Adrenal gland (tissue), 12 donors: ENCODE results near the gene ATP6V0B. TPM values are rescaled to one million over a fixed set of nuclear protein-coding genes. Genes with fewer than 3 reads are reported as not detected.
A peak's percentile ranks its signal among the peaks of the same experiment; 100 is the strongest.

Source experiments
- DNase-seq, 7 donors: peaks; one replicate each; pipeline ENCODE4 v3.0.0-alpha.2; 2019 to 2020
- H3K27ac ChIP-seq, 5 donors: fragments of 200-600 bp; sonication (generic) in 4 of 5; 1 replicate in 3 of 5; 2 replicates in 2 of 5; pipeline versions ENCODE4 v1.5.1 to v1.8.0; 2016 to 2020; ENCODE audit warnings: mild to moderate bottlenecking in 1 of 5
- H3K27me3 ChIP-seq: fragments of 200-600 bp; 2 replicates; pipeline ENCODE4 v1.8.0; 2021
- H3K36me3 ChIP-seq, 2 donors: fragments of 200-600 bp; replicated peaks in 1 of 2; 1 replicate in 1 of 2; 2 replicates in 1 of 2; pipeline versions ENCODE4 v1.5.1 to v1.8.0; 2018 to 2022
- H3K4me1 ChIP-seq, 2 donors: fragments of 200-600 bp; replicated peaks in 1 of 2; 1 replicate in 1 of 2; 2 replicates in 1 of 2; pipeline versions ENCODE4 v1.5.1 to v1.8.0; 2018 to 2021
- H3K4me3 ChIP-seq, 4 donors: fragments of 200-600 bp; sonication (generic) in 3 of 4; one replicate each; pipeline ENCODE4 v1.5.1; 2016 to 2018
- H3K9me3 ChIP-seq, 3 donors: fragments of 200-600 bp; sonication (generic) in 1 of 3; replicated peaks in 1 of 3; 1 replicate in 2 of 3; 2 replicates in 1 of 3; pipeline versions ENCODE4 v1.5.1 to v1.8.0; 2016 to 2021
- POLR2A ChIP-seq, 2 donors: fragments of 450-650 bp; IDR thresholded peaks; one replicate each; pipeline ENCODE4 v1.6.1; 2017; ENCODE audit warnings: antibody characterized with exemption in 2 of 2, mild to moderate bottlenecking in 2 of 2, moderate library complexity in 1 of 2
- WGBS, 4 donors: extraction: QIAGEN DNeasy Blood & Tissue Kit in 2 of 4; methylation state at CpG; one replicate each; pipeline versions ENCODE4 v1.1.5 to v1.1.7; 2013 to 2017; 5-methylcytosine and 5-hydroxymethylcytosine counted together
- intact Hi-C, 2 donors: fragments of 100-400 bp; cut with DNase I; formaldehyde crosslinking; loops; one replicate each; pipeline versions ENCODE4 v1.14.1 to v1.15.0; 2022 to 2023
- polyA plus RNA-seq, 3 donors: library from polyadenylated mRNA; stranded (reverse); fragments of 200-250 nt in 2 of 3; fragments of 350-450 nt in 1 of 3; fragmentation: Illumina TruSeq in 1 of 3; extraction: RNeasy Lipid Tissue Mini Kit (QIAGEN cat#74804) in 1 of 3; gene quantifications; one replicate each; pipeline ENCODE4 v1.2.3, GENCODE V29; 2013 to 2014
- total RNA-seq, 9 donors: library from RNA; depleted of rRNA in 4 of 9; stranded (reverse); fragments of >200 nt in 4 of 9; fragments of 120-200 nt in 1 of 9; fragmentation: NEBNext Ultra II Directional in 1 of 9; extraction: Animal tissue kit (Norgen Biotek cat#: 25700) in 1 of 9; gene quantifications; one replicate each; pipeline versions ENCODE4 v1.1.0 to v1.2.4, GENCODE V29; 2013 to 2023
- TF ChIP-seq, protein P1 (sequence below), 6 experiments: fragments of 450-650 bp in 4 of 6; fragments of 200-600 bp in 2 of 6; sonication (generic) in 1 of 6; IDR thresholded peaks; 1 replicate in 5 of 6; 2 replicates in 1 of 6; pipeline versions ENCODE4 v1.5.1 to v1.8.0; 2016 to 2021; ENCODE audit warnings: antibody characterized with exemption in 6 of 6, mild to moderate bottlenecking in 2 of 6, moderate library complexity in 1 of 6
- donor health status: healthy with polysubstance abuse.
- donor health status: Bipolar disorder and iron deficiency.
- donor health status: DM: yes; HTN: yes; CAD: no.
- donor health status: DM: no; HTN: no; CAD: no.
- donor health status: DM: no; HTN: no; CAD: no.
- donor health status: DM: yes; HTN: yes; CAD: no.

ATP6V0B gene
- total and polyA plus RNA-seq, 12 donors, result 141 to 432 (median 216) TPM

DNA sequence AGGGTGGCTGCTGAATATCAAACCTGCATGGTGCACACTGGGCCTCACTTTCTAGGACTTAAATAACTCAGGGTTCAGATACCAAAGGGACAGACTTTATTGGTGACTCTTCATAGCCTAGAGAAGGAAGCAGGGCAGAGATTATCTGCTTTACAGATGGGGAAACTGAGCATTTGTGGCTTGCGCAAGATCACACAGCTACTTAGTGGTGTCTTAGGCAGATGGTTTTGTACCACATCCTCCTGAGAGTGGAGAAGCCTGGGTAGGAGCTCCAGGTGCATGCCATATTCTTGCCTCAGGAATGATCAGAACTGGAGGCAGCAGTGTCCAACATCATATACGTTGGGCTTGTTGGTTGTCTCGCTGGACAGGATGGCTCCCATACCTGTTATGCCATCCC is 11.8 kb upstream of the ATP6V0B start:
- TF ChIP-seq POLR2A (IDR thresholded peaks at IDR 0.05), result no peak
- TF ChIP-seq, protein P1, sequence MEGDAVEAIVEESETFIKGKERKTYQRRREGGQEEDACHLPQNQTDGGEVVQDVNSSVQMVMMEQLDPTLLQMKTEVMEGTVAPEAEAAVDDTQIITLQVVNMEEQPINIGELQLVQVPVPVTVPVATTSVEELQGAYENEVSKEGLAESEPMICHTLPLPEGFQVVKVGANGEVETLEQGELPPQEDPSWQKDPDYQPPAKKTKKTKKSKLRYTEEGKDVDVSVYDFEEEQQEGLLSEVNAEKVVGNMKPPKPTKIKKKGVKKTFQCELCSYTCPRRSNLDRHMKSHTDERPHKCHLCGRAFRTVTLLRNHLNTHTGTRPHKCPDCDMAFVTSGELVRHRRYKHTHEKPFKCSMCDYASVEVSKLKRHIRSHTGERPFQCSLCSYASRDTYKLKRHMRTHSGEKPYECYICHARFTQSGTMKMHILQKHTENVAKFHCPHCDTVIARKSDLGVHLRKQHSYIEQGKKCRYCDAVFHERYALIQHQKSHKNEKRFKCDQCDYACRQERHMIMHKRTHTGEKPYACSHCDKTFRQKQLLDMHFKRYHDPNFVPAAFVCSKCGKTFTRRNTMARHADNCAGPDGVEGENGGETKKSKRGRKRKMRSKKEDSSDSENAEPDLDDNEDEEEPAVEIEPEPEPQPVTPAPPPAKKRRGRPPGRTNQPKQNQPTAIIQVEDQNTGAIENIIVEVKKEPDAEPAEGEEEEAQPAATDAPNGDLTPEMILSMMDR (IDR thresholded peaks at IDR 0.05), result no peak
- no peak for DNase-seq
- no peaks in the 10 kb centered on the region for H3K9me3 ChIP-seq
- intact Hi-C loops, result no loop called here
- WGBS, 4 donors, result 89 to 100% (median 90%) methylated on average over 3 of the region's 3 CpGs
- no peaks in the 10 kb centered on the region for H3K27me3 ChIP-seq
- no peak overlapping the region for H3K27ac ChIP-seq
- no peaks in the 10 kb centered on the region for H3K4me1 ChIP-seq
- H3K36me3 ChIP-seq, result peaks cover 0 to 53% of the 10 kb centered on the region in 2 donors
- H3K4me3 ChIP-seq, result no peak overlapping the region

DNA sequence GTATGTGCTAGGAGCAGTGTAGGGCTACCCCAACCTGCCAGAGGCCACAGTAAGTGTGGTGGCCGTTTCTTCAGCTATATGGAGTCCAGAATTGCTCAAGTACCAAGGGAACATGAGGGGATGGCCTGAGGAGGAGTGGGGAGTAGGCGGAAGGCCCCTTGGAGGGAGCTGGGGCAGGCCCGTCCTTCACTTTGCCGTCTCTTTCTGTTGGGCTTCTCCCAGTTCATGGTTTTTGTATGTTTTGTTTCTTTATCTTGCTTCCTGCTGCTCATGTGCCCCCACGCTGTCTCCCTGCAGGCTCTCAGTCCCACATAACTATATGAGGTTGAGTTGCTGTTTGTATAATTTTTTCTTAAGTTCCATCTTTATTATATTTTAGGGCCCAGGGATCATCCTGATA is 10.9 kb upstream of the ATP6V0B start:
- H3K4me3 ChIP-seq, result no peak overlapping the region
- peaks cover 0 to 44% of the 10 kb centered on the region in 2 donors for H3K36me3 ChIP-seq
- TF ChIP-seq POLR2A (IDR thresholded peaks at IDR 0.05), result no peak
- TF ChIP-seq, protein P1 (IDR thresholded peaks at IDR 0.05), result no peak
- no peaks in the 10 kb centered on the region for H3K4me1 ChIP-seq
- H3K9me3 ChIP-seq, result no peaks in the 10 kb centered on the region
- intact Hi-C loops, result no loop called here
- no peak overlapping the region for H3K27ac ChIP-seq
- no peaks in the 10 kb centered on the region for H3K27me3 ChIP-seq
- WGBS, 4 donors, result 76 to 88% (median 79%) methylated on average over 4 to 5 of the region's 5 CpGs
- no peak for DNase-seq

DNA sequence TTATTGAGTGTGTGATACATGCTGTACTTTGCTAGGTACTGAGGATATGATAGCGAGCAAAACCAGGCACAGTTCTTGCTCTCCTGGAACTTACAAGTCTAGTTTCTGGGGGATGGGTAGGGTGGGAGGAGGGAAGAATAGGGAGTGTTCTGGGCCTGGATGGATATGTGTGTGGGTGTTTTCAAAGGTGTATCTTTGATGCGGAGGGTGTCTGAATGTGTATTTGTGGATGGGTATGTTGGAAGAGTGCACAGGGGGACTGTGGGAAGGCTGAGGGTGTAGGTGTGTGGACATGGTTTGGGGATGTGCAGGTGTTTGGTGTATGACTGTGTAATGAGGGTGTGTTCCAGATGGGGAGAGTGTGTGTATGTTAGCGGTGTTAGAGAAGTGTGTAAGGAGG is 9.4 kb upstream of the ATP6V0B start:
- no peak overlapping the region for H3K4me3 ChIP-seq
- no peak for DNase-seq
- H3K36me3 ChIP-seq, result peaks cover 0 to 31% of the 10 kb centered on the region in 2 donors
- H3K27ac ChIP-seq, result no peak overlapping the region
- no peak for TF ChIP-seq POLR2A (IDR thresholded peaks at IDR 0.05)
- TF ChIP-seq, protein P1 (IDR thresholded peaks at IDR 0.05), result no peak
- 89 to 98% (median 93%) methylated on average over 3 of the region's 3 CpGs for WGBS, 4 donors
- no peaks in the 10 kb centered on the region for H3K27me3 ChIP-seq
- H3K9me3 ChIP-seq, result no peaks in the 10 kb centered on the region
- intact Hi-C loops, result no loop called here
- peaks cover 2% of the 10 kb centered on the region in 2 donors for H3K4me1 ChIP-seq

DNA sequence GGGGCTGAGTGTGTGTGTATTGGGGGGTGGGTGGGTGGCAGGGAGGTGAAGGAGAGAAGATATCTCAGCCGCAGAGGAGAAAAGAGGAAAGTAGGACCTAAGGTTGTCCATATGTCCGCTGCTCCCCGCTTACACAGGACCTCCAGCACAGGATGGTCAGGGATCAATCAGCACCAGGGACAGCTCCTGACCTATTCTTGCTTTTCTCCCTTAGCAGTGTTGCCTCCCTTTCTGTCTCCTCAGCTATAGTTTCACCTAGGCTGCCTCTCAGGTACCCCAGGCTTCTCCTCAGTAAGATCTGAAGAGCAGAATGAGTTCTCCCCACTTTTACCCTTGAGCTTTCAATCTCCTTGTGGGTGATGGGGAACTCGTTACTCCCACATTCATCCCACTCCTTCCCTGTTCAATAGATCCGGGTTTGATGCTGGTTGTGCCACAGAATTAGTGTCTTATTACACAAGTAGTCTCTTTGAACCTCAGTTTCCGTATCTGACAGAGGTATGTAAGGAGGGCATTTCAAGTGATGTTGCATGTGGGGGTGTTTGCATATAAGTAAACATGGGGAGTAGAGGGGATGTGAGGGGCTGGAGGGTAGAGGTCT is 6.3 kb upstream of the ATP6V0B start:
- Histone ChIP-seq H3K4me1 (peaks cover 10 to 12% of the 10 kb centered on the region in 2 donors), H3K27me3 (no peaks in the 10 kb centered on the region), H3K9me3 (no peaks in the 10 kb centered on the region), H3K36me3 (peaks cover 0 to 21% of the 10 kb centered on the region in 2 donors), H3K4me3 (no peak overlapping the region), H3K27ac (no peak overlapping the region)
- intact Hi-C loops, result no loop called here
- TF ChIP-seq POLR2A (IDR thresholded peaks at IDR 0.05), result no peak
- TF ChIP-seq, protein P1 (IDR thresholded peaks at IDR 0.05), result no peak
- 80 to 91% (median 88%) methylated on average over 6 of the region's 6 CpGs for WGBS, 4 donors
- peak in 1 of 7 donors; percentile 39 for DNase-seq
